Motor neuron (in vitro differentiated cells): ENCODE data around the gene OGDHL. TPM values are rescaled to one million over a fixed set of nuclear protein-coding genes. Genes with fewer than 3 reads are reported as not detected.
A peak's percentile ranks its signal among the peaks of the same experiment; 100 is the strongest.

Source experiments
- ATAC-seq, 8 experiments: fragments of 200-7000 bp; cut with Tn5 transposase; replicated peaks in 6 of 8; 2 replicates each; pipeline ENCODE4 v1.8.0; 2021; ENCODE audit warnings: mild to moderate bottlenecking in 8 of 8, moderate library complexity in 8 of 8
- H3K27ac ChIP-seq, 2 donors: fragments of 250-450 bp; sonication (Bioruptor Pico); 2 replicates each; pipeline ENCODE4 v1.9.0; 2021; ENCODE audit warnings: antibody characterized with exemption in 2 of 2, mild to moderate bottlenecking in 2 of 2, moderate library complexity in 1 of 2
- H3K4me1 ChIP-seq, 2 donors: fragments of 250-450 bp; sonication (Bioruptor Pico); replicated peaks in 1 of 2; 2 replicates each; pipeline ENCODE4 v1.6.1; 2021; ENCODE audit warnings: antibody characterized with exemption in 2 of 2, mild to moderate bottlenecking in 2 of 2, moderate library complexity in 1 of 2
- H3K4me3 ChIP-seq, 5 donors: fragments of 250-450 bp; sonication (Bioruptor Pico); 2 replicates each; pipeline ENCODE4 v1.9.0; 2021; ENCODE audit warnings: antibody characterized with exemption in 5 of 5, mild to moderate bottlenecking in 5 of 5, moderate library complexity in 4 of 5
- WGBS, 10 experiments: fragments of 450-650 bp; shearing (Covaris generic); methylation state at CpG; one replicate each; pipeline ENCODE4 v1.0.0; 2022; 5-methylcytosine and 5-hydroxymethylcytosine counted together
- in situ Hi-C, 9 experiments: fragments of 400-800 bp; cut with MboI; loops; one replicate each; pipeline ENCODE4 v1.15.0; 2021; ENCODE audit warnings: low sequenced_read_pairs in 9 of 9, low pct_unique_long_range_greater_than_20kb in 2 of 9; ENCODE audit not compliant: unreplicated experiment in 9 of 9
- total RNA-seq, 8 experiments: library from RNA; unstranded; fragments of 300-600 nt; gene quantifications; 2 replicates each; pipeline versions ENCODE4 v1.2.3 to v1.2.4, GENCODE V29; 2022

OGDHL gene
- total RNA-seq, 8 experiments from 2014 or later, result 1.9 to 47.1 (median 11.9) TPM

GRCh38 chr10:49752584-49752983 lies 9.5 kb downstream of the OGDHL start:
- H3K4me3 ChIP-seq, result no peak overlapping the region
- no peak overlapping the region for H3K27ac ChIP-seq
- ATAC-seq, result no peak
- H3K4me1 ChIP-seq, result no peaks in the 10 kb centered on the region
- in situ Hi-C loops, result loop anchor here in 1 of 9 experiments (25.0 kb wide), 1 partner anchor 140 kb away; the partner anchor contains the start of genes CHAT and SLC18A3
- WGBS, 10 experiments, result 45 to 100% (median 80%) methylated on average over 1 to 5 of the region's 7 CpGs; no CpG with 5 or more reads in 2 of the 10 experiments

- ATAC-seq, result no peak
- no peaks in the 10 kb centered on the region for H3K4me1 ChIP-seq
- no peak overlapping the region for H3K4me3 ChIP-seq
- in situ Hi-C loops, result loop anchor here in 1 of 9 experiments (25.0 kb wide), 1 partner anchor 140 kb away; the partner anchor contains the start of genes CHAT and SLC18A3
- H3K27ac ChIP-seq, result no peak overlapping the region
- 40 to 100% (median 84%) methylated on average over 1 to 5 of the region's 20 CpGs; no CpG with 5 or more reads in 2 of the 10 experiments for WGBS, 10 experiments
These were observed 10.2 kb downstream of the OGDHL start for GRCh38 chr10:49751636-49752510.

GRCh38 chr10:49751216-49751615 lies 10.9 kb downstream of the OGDHL start:
- WGBS, 10 experiments, result 20 to 100% (median 100%) methylated on average over 1 to 2 of the region's 5 CpGs; no CpG with 5 or more reads in 7 of the 10 experiments

GRCh38 chr10:49750546-49750945 lies 11.6 kb downstream of the OGDHL start:
- Histone ChIP-seq H3K27ac (no peak overlapping the region), H3K4me1 (no peaks in the 10 kb centered on the region), H3K4me3 (no peak overlapping the region)
- 20 to 100% (median 90%) methylated on average over 1 to 3 of the region's 9 CpGs; no CpG with 5 or more reads in 3 of the 10 experiments for whole genome bisulfite sequencing, 10 experiments
- no peak for ATAC-seq
- in situ Hi-C loops, result loop anchor here in 1 of 9 experiments (25.0 kb wide), 1 partner anchor 138 kb away; the partner anchor contains the start of genes CHAT and SLC18A3

More at GRCh38 chr10:49751216-49751615, 10.9 kb downstream of the OGDHL start:
- no peak for ATAC-seq
- Histone ChIP-seq H3K4me3 (no peak overlapping the region), H3K27ac (no peak overlapping the region), H3K4me1 (no peaks in the 10 kb centered on the region)
- in situ Hi-C loops, result loop anchor here in 1 of 9 experiments (25.0 kb wide), 1 partner anchor 139 kb away; the partner anchor contains the start of genes CHAT and SLC18A3

- H3K27ac ChIP-seq, result no peak overlapping the region
- no peak for ATAC-seq
- in situ Hi-C loops, result loop anchor here in 1 of 9 experiments (25.0 kb wide), 1 partner anchor 138 kb away; the partner anchor contains the start of genes CHAT and SLC18A3
- no peaks in the 10 kb centered on the region for H3K4me1 ChIP-seq
- 0 to 100% (median 85%) methylated on average over 1 to 6 of the region's 20 CpGs; no CpG with 5 or more reads in 2 of the 10 experiments for WGBS, 10 experiments
- no peak overlapping the region for H3K4me3 ChIP-seq
These were observed 12.3 kb downstream of the OGDHL start for GRCh38 chr10:49749556-49750491.

- Histone ChIP-seq H3K27ac (no peak overlapping the region), H3K4me3 (no peak overlapping the region), H3K4me1 (no peaks in the 10 kb centered on the region)
- in situ Hi-C loops, result no loop called here
- WGBS, 10 experiments, result 50 to 100% (median 83%) methylated on average over 1 to 2 of the region's 2 CpGs; no CpG with 5 or more reads in 7 of the 10 experiments
- ATAC-seq, result no peak
These were observed 13.0 kb downstream of the OGDHL start for GRCh38 chr10:49749144-49749543.

GRCh38 chr10:49748006-49748405 lies 14.1 kb downstream of the OGDHL start:
- in situ Hi-C loops, result no loop called here
- ATAC-seq, result no peak
- WGBS, 10 experiments, result 0 to 100% (median 80%) methylated on average over 1 to 5 of the region's 10 CpGs; no CpG with 5 or more reads in 3 of the 10 experiments

GRCh38 chr10:49747303-49747646 lies 14.8 kb downstream of the OGDHL start:
- Histone ChIP-seq H3K4me3 (no peak overlapping the region), H3K27ac (no peak overlapping the region), H3K4me1 (no peaks in the 10 kb centered on the region)
- no peak for ATAC-seq
- in situ Hi-C loops, result no loop called here
- WGBS, 10 experiments, result 57 to 100% (median 93%) methylated on average over 1 to 3 of the region's 4 CpGs; no CpG with 5 or more reads in 5 of the 10 experiments

More at GRCh38 chr10:49748006-49748405, 14.1 kb downstream of the OGDHL start:
- H3K4me1 ChIP-seq, result no peaks in the 10 kb centered on the region
- no peak overlapping the region for H3K27ac ChIP-seq
- H3K4me3 ChIP-seq, result no peak overlapping the region

- Histone ChIP-seq H3K4me1 (no peaks in the 10 kb centered on the region), H3K27ac (no peak overlapping the region), H3K4me3 (no peak overlapping the region)
- in situ Hi-C loops, result no loop called here
- 20 to 100% (median 80%) methylated on average over 1 to 6 of the region's 20 CpGs; no CpG with 5 or more reads in 3 of the 10 experiments for WGBS, 10 experiments
- no peak for ATAC-seq
These were observed 15.4 kb downstream of the OGDHL start for GRCh38 chr10:49746626-49747302.

GRCh38 chr10:49745756-49746155 lies 16.4 kb downstream of the OGDHL start:
- Histone ChIP-seq H3K4me3 (no peak overlapping the region), H3K27ac (no peak overlapping the region), H3K4me1 (no peaks in the 10 kb centered on the region)
- WGBS, 10 experiments, result 53 to 100% (median 99%) methylated on average over 1 to 11 of the region's 12 CpGs; no CpG with 5 or more reads in 4 of the 10 experiments
- ATAC-seq, result no peak
- in situ Hi-C loops, result no loop called here

- peak in 1 of 8 experiments; percentile 34 for ATAC-seq
- 0 to 100% (median 62%) methylated on average over 1 to 4 of the region's 13 CpGs; no CpG with 5 or more reads in 4 of the 10 experiments for WGBS, 10 experiments
- no peak overlapping the region for H3K4me3 ChIP-seq
- in situ Hi-C loops, result no loop called here
- H3K4me1 ChIP-seq, result no peaks in the 10 kb centered on the region
- H3K27ac ChIP-seq, result no peak overlapping the region
These were observed 17.1 kb downstream of the OGDHL start for GRCh38 chr10:49744924-49745605.
